NCI-H345 treated with DMSO at 0.1 percent for 48 hours (cell line): ENCODE data around the gene ATP2C2.
"Not testable (repeated sequence)": the region's sequence is repeated elsewhere in the genome, so short reads cannot be mapped to it uniquely, and the experiment has no call there.

ENCODE experiments used
- DNase-seq: peaks from one replicate; lab custom pipeline; 2025; ENCODE audit not compliant: unreplicated experiment; lab: John Stamatoyannopoulos, UW

ATP2C2 gene, protein sequence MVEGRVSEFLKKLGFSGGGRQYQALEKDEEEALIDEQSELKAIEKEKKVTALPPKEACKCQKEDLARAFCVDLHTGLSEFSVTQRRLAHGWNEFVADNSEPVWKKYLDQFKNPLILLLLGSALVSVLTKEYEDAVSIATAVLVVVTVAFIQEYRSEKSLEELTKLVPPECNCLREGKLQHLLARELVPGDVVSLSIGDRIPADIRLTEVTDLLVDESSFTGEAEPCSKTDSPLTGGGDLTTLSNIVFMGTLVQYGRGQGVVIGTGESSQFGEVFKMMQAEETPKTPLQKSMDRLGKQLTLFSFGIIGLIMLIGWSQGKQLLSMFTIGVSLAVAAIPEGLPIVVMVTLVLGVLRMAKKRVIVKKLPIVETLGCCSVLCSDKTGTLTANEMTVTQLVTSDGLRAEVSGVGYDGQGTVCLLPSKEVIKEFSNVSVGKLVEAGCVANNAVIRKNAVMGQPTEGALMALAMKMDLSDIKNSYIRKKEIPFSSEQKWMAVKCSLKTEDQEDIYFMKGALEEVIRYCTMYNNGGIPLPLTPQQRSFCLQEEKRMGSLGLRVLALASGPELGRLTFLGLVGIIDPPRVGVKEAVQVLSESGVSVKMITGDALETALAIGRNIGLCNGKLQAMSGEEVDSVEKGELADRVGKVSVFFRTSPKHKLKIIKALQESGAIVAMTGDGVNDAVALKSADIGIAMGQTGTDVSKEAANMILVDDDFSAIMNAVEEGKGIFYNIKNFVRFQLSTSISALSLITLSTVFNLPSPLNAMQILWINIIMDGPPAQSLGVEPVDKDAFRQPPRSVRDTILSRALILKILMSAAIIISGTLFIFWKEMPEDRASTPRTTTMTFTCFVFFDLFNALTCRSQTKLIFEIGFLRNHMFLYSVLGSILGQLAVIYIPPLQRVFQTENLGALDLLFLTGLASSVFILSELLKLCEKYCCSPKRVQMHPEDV

DNA sequence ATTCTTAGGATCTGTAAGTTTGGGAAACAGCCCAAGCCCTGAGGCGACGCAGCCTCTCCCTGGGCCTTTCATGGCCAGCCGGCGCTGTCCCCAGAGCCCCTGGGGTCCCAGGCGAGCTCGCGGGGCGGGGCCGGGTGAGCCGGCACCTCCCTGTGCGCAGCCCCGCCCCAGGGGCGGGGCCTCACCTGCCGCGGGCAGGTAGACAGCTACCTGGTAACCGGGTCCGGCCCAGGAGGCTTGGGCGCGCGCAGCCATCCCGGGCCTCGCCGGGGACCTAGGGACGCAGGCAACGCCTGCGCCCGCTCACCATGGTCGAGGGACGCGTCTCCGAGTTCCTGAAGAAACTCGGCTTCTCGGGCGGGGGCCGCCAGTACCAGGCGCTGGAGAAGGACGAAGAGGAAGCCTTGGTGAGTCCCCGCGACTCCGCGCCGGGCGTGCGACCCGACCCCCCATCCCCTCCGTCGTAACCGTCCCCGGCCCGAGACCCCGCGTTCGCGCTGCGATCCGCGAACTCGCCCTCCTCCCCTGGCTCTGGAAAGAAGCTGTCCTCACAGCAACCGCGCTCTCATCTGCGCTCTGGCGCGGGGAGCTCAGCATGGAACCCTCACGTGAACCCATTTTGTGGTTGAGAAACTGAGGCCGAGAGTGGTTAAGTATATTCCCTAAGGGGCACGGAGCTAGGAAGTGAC is at the start of gene ATP2C2:
Gene ATP2C2 (plus strand): TSS at position 231 of the 689 bp plus-strand sequence. CDS start 78 bp downstream, at position 309.
- peak; percentile 26 for DNase-seq

DNA sequence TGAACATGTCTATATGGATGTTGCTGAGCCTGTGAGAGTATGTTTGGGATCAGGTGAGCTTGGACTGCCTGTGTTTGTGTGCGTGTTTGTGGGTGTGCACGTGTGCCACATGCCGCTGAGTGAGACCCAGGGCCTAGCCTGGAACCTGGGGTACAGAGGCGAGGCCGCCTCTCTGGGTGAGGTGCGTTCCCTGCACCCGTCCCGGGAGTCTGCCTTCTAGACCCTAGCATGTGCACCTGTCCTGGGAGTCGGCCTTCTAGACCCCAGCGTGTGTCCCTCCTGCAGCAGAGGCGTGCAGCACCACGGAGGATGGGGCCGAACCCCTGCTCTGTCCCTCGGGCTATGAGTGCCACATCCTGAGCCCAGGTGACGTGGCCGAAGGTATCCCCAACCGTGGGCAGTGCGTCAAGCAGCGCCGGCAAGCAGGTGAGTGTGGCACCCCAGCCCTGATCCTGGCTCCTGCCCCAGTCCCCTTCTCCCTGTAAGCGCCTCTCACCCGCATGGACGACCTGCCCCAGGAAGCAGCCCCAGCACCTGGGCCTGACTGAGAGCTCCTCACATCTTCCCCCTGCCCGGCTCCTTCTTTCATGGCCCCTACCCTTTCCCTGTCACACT is 49.1 kb upstream of the ATP2C2 start:
- no peak for DNase-seq

DNA sequence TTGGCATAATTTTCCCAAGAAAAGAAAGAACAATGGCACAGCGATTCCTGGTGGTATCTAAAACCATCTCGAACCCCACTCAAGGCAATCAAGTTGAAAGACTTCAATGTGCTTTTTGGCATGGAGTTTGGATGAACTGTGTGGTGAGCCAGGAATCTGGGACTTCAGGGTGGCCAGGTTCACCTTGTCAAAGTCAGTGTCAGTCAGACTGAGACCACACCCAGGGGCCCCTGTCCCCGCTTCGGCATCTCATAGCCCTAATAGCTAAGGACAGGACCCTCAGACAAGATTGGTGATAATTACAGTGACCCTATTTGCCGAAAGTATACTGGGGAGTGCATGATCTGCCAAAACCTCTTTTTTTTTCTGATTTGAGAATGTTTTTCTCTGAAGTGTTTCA is 47.8 kb upstream of the ATP2C2 start:
- no peak for DNase-seq

DNA sequence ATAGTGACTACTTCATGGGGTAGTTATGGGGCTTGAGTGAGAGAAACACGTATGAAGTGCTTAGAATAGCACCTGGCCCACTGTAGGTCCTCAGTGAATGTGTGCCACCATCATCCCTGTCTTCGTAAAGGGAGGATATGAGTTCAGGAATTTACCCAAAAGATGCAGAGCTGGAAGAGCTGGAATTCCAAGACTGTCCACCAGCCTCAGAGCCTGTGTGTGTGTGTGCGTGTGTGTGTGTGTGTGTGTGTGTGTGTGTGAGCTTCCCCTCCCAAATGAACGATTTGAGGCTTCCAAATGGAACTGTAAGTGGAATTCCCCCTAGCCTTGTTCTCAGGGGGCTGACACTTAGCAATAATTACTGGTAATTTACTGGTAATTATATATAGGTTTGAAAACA is 46.4 kb upstream of the ATP2C2 start:
- no peak for DNase-seq

DNA sequence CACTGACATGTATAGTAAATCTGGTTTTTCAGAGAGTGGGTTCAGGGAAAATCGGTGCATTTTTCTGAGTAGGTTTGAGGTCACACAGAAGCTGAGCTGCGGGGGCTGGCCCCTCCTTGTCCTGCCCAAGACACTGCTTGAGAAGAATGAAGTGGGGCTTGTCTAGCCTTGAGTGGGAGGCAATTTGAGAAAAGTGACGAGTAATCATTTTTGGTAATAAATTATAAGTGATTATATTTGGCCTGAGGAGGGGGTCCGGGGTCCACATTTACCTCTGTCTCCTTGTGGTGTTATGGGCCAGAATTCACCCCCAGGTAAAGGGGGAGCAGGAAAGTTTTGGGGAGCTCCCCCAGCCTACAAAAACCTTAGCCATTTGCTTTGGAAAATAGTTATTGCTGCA is 45.6 kb upstream of the ATP2C2 start:
- no peak for DNase-seq

DNA sequence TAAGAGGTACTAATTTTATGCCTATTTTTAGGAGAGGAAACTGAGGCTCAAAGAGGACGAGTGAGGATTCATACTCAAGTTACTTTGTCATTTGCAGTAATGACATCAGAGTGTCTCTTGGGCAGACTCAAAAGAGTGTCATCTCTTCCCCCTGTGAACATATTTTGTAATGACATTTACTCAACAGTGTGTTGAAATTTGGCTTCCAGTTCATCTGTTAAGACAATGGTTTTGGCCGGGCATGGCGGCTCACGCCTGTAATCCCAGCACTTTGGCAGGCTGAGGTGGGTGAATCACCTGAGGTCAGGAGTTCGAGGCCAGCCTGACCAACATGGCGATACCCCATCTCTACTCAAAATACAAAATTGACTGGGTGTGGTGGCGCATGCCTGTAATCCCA is 44.7 kb upstream of the ATP2C2 start:
- DNase-seq: no peak

DNA sequence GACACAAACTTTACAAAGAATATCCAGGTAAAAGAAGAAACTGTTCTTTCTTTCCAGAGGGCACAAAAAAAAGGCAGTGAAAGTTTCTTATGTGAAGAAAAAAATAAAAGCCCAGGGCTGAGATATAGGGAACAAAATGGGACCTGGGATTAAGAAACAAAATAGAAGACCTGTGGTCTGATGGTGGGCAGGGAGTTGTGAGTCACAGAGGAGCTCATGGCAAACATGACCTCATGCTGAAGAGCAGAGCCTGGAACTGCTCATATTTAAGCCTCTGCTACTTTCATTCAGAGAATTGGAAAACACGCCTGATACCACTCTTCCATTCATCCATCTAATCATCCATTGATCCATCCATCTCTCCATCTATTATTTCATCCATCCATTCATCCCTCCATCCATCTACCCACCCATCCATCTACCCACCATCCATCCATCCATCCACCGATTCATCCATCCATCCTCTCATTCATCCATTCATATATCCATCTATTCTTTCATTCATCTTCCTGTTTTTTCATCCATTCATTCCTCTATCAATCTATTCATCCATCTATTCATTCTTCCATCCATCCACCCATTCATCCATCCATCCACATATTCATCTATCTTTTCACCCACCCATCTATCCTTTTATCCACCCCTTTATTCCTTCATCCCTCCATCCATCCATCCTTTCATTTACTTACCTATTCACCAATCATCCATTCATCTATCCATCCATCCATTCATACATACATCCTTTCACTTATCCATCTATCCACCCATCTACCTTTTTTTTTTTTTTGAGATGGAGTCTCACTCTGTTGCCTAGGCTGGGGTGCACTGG is 43.7 kb upstream of the ATP2C2 start:
- DNase-seq: no peak

DNA sequence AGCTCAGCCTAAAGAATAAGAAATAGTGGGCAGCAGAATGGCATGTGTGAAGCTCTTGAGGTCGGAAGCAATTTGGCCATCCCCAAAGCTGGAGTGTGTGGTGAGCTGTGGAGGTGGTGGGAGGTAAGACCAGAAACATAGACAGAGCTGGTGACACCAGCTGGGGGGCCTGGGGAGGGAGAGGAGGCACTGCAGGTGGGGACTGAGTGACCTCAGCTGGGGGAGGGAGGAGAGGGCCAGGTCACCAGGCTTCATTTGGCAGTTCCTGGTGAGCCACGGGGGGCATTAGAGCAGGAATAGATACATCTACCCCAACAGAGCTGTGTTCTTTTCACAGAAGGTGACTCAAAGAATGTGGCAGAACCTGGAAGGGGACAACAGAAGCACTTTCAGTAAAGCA is 41.8 kb upstream of the ATP2C2 start:
- no peak for DNase-seq

DNA sequence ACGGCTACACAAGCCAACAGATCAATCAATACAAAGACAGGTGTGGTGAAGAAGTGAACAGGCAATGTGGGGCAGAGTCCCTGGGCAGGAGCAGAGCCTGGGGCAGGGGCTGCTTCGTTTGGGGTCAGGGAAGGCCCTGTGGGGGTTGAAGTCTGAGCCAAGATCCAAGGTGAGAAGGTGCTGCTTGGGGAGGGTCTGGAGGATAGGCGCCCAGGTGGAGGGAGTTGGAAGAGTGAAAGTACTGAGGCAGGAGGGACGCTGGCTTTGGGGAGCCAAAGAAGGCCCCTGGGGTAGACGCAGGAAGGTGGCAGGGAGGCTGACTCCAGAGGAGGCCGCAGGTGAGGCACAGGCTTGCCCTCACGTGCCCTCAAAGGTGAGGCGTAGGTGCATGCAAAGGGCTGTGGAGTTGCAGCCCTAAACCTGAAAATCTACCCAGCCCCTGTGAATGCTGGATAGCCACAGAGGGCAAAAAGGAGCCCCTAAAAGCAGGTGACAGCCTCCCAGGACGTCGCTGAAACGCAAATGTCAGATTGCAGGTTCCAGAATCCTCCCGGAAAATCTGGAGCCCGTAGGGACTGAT is 40.3 kb upstream of the ATP2C2 start:
- DNase-seq: no peak

DNA sequence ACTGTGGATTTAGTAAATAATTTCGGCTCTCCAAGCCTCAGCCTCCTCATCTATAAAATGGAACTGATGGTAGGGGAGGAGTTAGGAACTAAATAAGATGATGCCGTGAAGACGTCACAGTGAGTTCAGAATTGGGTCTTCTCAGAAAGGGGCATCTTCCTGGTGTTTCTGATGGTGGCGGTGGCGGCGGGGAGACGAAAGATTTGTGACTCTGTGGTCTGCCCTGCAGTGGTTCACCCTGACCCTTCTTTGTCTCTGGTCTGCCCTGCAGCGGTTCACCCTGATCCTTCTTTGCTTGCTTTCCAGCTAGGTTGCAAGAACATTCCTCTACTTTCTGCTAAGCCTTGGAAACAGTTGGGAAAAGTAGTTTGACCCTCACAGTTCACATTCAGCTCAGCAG is 39.3 kb upstream of the ATP2C2 start:
- DNase-seq: no peak

DNA sequence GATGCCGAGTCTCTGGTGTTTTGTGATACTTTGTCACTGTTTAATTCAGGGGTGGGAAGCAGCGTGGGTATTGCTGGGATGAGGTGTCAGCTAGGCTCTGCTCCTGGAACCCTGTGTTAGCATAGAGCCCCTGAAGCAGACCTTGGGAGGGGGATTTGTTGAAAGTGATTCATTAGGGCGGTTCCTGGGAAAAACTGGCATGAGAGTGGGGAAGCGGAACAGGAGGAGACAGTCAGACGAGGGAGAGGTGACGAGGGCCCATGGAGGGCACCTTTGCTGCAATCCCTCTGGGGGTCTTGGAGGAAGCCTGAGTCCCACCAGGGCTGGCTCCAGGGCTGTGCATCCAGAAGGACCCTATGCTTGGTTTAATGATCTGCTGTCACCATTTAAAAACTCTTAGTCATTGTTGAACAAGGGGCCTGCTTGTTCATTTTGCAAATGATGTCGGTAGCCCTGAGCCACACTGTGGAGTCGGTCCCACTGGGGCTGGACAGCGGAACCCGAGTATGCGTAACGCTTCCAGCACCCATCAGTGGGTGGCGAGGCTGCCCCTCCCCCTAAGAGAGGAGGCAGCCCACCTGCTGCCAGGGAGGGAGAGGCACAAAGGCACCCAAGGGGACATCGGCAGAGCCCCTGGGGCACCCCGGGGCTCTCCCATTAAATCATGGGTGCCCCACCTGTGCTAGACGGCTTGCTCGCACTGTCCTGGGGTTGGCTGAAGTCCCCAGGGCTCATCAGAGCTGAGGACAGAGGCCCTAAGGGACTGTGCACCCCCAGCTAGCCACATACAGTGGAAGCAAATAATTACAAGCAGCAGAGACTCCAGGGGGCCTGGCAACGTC is 38.3 kb upstream of the ATP2C2 start:
- no peak for DNase-seq

DNA sequence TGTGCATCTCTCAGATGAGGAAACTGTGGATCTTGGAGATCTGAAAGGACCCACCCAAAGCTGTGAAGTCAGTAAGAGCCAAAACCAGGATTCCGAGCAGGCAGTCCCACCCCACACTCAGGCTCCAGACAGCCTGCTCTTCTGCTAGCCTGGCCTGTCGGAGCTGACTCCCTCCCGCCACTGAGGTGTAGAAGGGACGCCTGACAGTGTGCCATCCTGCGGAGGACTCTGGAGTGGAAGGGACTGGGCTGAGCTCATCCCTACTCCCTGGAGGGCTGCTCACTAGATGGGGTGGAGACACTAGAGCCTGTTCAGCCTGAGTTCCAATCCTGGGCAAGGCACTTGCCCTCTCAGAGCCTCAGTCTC is 37.7 kb upstream of the ATP2C2 start:
- no peak for DNase-seq

DNA sequence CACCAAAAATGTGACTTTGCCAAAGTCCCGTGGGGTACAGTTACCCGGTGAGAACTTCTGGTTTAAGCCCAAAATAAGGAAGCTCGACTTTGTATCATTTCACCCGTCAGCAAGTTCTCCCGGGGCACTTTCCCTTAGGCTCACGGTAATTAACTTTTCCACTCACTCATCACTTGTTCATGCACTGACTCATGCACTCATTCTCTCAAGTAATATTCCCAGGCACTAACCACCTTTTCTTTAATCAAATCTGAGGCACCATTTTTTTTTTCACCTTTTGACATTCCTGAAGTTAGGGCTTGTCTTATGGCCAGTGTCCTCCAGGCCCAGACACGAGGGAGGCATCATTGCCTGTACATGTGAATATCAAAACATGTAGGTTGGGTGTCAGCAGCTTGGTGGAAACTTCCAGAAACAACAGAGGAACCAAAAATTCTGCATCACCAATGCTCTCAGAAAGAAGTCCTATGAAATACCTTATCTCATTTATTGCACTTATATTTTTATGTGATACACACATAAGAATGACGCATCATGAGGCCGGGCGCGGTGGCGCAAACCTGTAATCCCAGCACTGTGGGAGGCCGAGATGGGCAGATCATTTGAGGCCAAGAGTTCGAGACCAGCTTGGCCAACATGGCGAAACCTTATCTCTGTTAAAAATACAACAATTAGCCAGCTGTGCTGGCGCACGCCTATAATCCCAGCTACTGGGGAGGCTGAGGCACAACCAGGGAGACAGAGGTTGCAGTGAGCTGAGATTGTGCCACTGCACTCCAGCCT is 36.1 kb upstream of the ATP2C2 start:
- no peak for DNase-seq

DNA sequence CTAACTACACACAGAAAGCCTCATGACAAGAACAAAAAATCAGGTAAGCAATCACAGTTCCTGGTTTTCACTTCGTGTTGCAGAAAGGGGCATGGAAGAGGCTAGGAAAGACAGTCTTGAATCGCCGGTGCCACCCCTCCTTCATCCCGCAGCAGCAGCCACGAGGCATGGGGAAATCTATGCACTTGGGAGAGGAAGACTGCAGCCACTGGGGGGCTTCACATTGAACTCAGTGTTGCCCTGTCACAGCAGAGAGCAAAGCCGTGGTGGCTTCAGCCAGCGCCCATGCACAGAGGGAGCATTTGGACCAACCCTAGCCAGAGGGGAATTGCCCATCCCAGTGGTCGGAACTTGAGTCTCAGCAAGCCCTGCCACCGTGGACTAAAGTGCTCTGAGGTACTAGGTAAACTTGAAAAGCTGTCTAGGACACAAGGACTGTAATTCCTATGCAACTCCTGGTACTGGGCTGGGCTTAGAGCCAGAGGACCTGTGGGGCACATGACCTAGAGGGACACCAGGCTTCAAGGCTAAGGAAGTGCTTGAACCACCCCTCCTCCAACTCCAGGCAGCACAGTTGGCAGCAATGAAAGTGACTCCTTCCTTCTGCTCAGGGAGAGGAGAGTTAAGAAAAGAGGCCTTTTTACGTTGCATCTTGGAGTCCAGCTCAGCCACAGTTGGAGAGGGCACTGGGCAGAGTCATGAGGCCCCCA is 35.2 kb upstream of the ATP2C2 start:
- DNase-seq: no peak

DNA sequence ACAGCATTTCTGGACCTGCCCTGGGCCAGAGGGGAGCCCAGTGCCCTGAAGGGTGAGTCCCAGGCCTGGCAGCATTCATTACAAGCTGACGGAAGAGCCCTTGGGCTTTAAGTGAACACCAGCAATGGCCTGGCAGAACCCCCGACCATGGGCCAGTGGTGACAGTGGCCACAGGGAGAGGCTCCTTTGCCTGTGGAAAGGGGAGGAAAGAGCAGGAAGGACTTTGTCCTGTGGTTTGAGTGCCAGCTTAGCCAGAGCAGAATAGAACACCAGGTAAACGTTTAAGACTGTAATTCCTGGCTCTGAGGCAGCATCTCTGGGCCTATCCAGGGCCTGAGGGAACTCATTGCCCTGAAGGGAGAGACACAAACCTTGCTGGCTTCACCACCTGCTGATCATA is 34.3 kb upstream of the ATP2C2 start:
- DNase-seq: no peak

DNA sequence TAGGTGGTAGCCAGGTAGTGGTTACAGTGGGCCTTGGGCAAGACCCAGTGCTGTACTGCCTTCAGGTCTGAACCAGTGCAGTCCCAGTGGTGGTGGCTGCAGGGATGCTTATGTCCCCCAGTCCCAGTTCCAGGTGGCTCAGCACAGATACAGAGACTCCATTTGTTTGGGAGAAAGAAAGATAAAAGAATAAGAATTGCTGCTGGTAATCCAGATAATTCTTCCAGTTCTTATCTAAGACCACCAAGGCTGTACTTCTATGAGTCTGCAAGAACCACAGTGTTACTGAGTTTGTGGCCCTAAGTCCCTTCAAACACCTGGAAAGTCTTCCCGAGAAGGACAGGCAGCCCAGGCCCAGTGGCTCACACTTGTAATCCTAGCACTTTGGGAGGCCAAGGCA is 33.9 kb upstream of the ATP2C2 start:
- no peak for DNase-seq

DNA sequence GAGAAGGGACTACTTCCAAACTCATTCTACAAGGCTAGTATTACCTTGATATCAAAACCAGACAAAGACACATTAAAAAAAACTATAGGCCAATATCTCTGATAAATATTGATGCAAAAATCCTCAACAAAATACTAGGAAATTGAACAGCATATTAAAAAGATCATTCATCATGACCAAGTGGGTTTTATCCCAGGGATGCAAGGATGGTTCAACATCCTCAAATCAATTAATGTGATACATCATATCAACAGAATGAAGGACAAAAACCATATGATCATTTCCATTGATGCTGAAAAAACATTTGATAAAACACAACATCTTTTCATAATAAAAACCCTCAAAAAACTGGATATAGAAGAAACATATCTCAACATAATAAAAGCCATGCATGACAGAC is 31.1 kb upstream of the ATP2C2 start:
- DNase-seq: not testable (repeated sequence)

DNA sequence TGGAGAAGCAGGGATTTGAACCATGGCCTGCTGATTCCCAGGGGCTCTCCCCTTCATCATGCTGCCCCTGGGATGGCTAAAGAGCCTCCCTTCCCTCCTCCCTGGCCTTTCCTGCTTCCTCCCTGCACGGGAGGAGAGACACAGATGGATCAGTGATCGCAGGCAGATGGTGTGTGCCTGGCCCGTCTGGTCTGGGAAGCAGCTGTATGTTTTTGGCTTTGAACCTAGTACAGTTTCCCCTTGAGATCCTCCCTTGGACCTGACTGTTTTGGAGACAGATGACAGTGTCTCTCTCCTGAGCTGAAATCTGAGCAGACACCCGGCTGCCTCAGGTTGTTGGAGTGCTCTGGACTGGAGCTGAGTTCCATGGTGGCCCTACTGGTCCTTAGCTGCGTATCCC is 29.0 kb upstream of the ATP2C2 start:
- DNase-seq: no peak
